Pericardium fibroblast (primary cell): ENCODE data around the gene DDX59. TPM values are rescaled to one million over a fixed set of nuclear protein-coding genes. Genes with fewer than 3 reads are reported as not detected.

Experiments used
- total RNA-seq: library from RNA; depleted of rRNA; stranded (reverse); fragments of >200 nt; gene quantifications from 2 replicates; pipeline ENCODE4 v1.2.3, GENCODE V29; 2015

Gene DDX59
- 10.6 and 12.3 TPM in 2 replicates for total RNA-seq

DNA sequence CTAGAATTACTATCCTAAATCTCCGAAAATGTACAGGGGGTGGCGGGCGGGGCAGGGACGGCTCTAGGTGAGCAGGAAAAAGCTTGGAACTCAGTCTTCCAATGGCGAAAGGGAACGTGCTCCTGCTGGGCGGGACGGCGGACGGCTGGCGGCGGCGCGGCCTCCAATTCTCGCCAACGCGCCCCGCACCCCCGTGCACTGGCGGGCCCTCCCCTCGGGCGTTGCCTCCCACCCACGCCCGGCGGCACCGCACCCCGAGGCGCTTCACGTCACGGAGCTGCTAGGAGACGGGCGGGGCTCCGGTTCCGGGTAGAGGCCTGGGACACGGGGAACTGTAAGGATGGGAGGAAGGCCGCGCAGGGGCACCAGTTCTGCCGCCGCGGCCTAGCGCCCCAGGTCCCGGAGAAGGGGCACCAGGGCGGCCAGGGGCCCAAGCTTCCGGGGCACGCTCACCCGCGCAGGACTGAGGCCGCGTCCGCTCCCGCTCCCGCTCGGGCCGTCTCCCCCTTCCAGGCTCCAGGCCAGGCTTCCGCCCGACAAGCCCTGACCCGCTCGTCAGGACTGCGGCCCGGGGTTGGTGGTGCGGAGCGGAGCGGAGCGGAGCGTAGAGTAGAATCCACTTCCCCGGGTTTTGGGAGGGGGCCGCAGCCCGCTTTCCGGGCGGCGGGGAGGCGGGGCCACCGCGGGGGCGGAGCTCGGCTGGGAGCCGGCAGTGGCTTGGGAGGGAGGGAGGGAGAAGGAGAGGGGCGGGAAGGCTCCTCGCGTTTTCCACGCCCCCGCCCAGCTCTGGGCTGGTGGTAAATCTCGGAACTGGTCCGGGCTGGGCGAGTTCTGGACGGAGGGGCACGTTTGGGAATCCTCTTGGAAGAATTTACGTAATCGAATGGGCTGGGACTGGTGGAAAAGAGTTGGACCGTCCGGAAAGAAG is at the start of gene DDX59:
DDX59 (minus strand) TSS at position 594 of the 928 bp plus-strand sequence. CDS start 3,167 bp downstream, outside the sequence.

DNA sequence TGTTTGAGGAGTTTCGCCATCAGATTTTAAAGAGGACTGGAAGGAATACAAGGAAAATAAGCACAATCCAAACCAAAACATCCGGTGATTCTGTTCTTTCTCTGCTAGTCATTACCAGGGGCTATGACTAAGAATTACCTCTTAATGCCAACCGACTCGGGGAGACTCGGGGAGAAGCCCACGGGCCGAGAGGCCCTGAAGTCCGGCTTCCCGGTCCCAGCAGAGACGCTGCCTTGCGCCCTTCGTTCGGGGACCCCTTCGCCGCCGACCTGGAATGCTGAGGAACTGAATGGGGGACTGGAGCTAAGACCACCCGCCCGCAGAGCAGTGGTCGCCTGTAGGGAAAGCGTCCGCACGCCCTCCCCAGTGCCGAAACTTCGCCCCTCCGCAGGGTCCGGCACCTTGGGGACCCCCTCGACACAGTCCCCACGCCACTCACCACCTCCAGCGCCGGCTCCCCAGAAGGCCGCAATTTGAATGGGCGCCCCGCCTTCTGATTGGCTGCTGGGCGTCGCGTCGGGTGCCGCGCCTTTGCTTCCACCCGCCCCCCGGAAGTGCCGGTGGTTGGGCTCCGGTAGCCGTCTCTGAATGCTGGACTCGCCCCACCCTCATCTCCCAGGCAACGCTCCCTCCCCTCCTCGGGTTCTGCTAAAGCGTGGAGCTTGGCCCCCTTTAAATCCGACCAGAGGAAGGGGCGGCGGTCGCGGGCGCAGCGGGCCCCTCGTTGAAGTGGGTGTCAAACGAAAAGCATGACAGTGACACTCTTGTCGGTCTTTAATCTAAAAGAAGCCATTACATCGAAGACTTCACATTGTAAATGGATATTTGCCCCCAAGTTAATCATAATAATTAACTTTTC is 49.2 kb downstream of the DDX59 start, which contains the start of gene KIF14:
KIF14 (minus strand) TSS at position 479 of the 859 bp plus-strand sequence. CDS start 2,028 bp downstream, outside the sequence.

Other genes starting within 250 kb of the DDX59 start
- 0.23 and 0.43 TPM in 2 replicates for gene KIF14, start 49.2 kb downstream of the DDX59 start, total RNA-seq
- gene CAMSAP2, start 69.0 kb upstream of the DDX59 start, total RNA-seq, result 13.7 and 14.0 TPM in 2 replicates
- gene GPR25, start 203.1 kb upstream of the DDX59 start, total RNA-seq, result not detected in 2 replicates
- gene INAVA, start 225.0 kb upstream of the DDX59 start, total RNA-seq, result 0.82 TPM in 1 of 2 replicates, not detected in the other